Keratinocyte (primary cell): ENCODE measurements around the gene A4GNT.

Experiments used
- CTCF ChIP-seq, 3 experiments: IDR thresholded peaks in 1 of 3; conservative IDR thresholded peaks in 1 of 3; optimal IDR thresholded peaks in 1 of 3; 2 replicates in 2 of 3; 3 replicates in 1 of 3; pipeline versions ENCODE3 to v1.5.1; 2011; ENCODE audit warnings: low read length in 3 of 3, mild to moderate bottlenecking in 3 of 3, moderate library complexity in 2 of 3, control low read depth in 1 of 3, inconsistent platforms in 1 of 3; ENCODE audit not compliant: insufficient read depth in 2 of 3; ENCODE audit errors: extremely low read depth in 1 of 3
- EZH2 ChIP-seq: IDR thresholded peaks from one replicate; pipeline ENCODE4 v1.6.1; 2012; ENCODE audit warnings: inconsistent platforms, mild to moderate bottlenecking, low read length, moderate library complexity

DNA sequence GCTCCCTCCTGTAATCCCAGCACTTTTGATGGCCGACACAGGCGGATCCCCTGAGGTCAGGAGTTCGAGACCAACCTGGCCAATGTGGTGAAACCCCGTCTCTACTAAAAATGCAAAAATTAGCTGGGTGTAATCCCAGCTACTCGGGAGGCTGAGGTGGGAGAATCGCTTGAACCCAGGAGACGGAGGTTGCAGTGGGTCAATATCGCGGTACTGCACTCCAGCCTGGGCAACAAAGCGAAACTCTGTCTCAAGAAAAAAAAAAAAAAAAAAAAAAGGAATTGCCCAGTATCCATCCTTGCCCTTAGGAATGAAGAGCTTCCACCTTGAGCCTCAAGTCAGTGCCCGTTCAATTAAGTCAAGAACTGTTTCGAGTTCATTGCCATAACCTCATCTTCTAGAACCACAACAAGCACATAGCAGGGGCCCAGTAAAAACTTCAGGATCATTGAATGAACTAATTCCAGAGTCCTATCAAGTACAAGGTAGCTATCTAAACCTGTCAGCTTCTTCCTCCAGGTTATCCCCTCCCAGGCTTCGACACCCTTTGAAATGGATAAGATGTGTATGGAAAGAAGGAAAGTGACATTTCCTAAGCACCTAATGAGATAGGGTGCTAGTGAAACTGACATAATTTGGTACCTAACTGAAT is 41.7 kb upstream of the A4GNT start:
- TF ChIP-seq CTCF (optimal IDR thresholded peaks at IDR 0.05 in 1 of 3, IDR thresholded peaks at IDR 0.05 in 1 of 3, conservative IDR thresholded peaks at IDR 0.05 in 1 of 3; ENCODE audit: extremely low read depth in 1 of 3, insufficient read depth in 2 of 3, low read length in 3 of 3) (no peak), EZH2 (no peak)
